Stomach (tissue), 9 donors: Measurements from ENCODE around the gene SEL1L2. TPM values are rescaled to one million over a fixed set of nuclear protein-coding genes. Genes with fewer than 3 reads are reported as not detected.

Source experiments
- DNase-seq, 2 donors: peaks; one replicate each; pipeline versions ENCODE4 v3.0.0 to v3.0.0-alpha.2; 2013 to 2019
- H3K27ac ChIP-seq, 5 donors: fragments of 200-600 bp in 4 of 5; sonication (generic) in 4 of 5; one replicate each; pipeline ENCODE4 v1.5.1; 2013 to 2019; ENCODE audit warnings: mild to moderate bottlenecking in 1 of 5, moderate library complexity in 1 of 5
- H3K27me3 ChIP-seq, 3 donors: fragments of 200-600 bp; sonication (generic); one replicate each; pipeline ENCODE4 v1.5.1; 2017 to 2019; ENCODE audit warnings: mixed run types in 1 of 3
- H3K36me3 ChIP-seq, 4 donors: fragments of 200-600 bp; sonication (generic); 1 replicate in 3 of 4; 2 replicates in 1 of 4; pipeline ENCODE4 v1.5.1; 2016 to 2019
- H3K4me1 ChIP-seq, 4 donors: fragments of 200-600 bp; sonication (generic); one replicate each; pipeline ENCODE4 v1.5.1; 2016 to 2019
- H3K4me3 ChIP-seq, 4 donors: fragments of 200-600 bp; sonication (generic) in 3 of 4; one replicate each; pipeline ENCODE4 v1.5.1; 2016 to 2019; ENCODE audit warnings: mild to moderate bottlenecking in 1 of 4
- H3K9me3 ChIP-seq, 4 donors: fragments of 200-600 bp; sonication (generic); one replicate each; pipeline ENCODE4 v1.5.1; 2016 to 2019
- CTCF ChIP-seq, 7 experiments: fragments of 450-650 bp in 4 of 7; fragments of 200-600 bp in 3 of 7; sonication (generic) in 3 of 7; IDR thresholded peaks; one replicate each; pipeline ENCODE4 v1.5.1; 2016 to 2019; ENCODE audit warnings: antibody characterized with exemption in 7 of 7, control low read depth in 2 of 7, mild to moderate bottlenecking in 1 of 7
- EP300 ChIP-seq: sonication (generic); formaldehyde crosslinking; IDR thresholded peaks from one replicate; pipeline ENCODE4 v1.6.1; 2017; ENCODE audit warnings: antibody characterized with exemption
- POLR2A ChIP-seq, 4 donors: fragments of 450-650 bp; IDR thresholded peaks; one replicate each; pipeline ENCODE4 v1.6.1; 2016; ENCODE audit warnings: antibody characterized with exemption in 4 of 4, control low read depth in 2 of 4, mild to moderate bottlenecking in 1 of 4, moderate library complexity in 1 of 4
- POLR2AphosphoS5 ChIP-seq, 3 donors: sonication (generic); formaldehyde crosslinking; IDR thresholded peaks; one replicate each; pipeline ENCODE4 v1.6.1; 2016; ENCODE audit warnings: antibody characterized with exemption in 3 of 3
- WGBS, 5 donors: extraction: QIAGEN DNeasy Blood & Tissue Kit in 3 of 5; methylation state at CpG; one replicate each; pipeline versions ENCODE4 v1.1.5 to v1.1.7; 2013 to 2018; 5-methylcytosine and 5-hydroxymethylcytosine counted together
- intact Hi-C: fragments of 100-400 bp; cut with DNase I; formaldehyde crosslinking; loops from one replicate; pipeline ENCODE4 v1.15.1; 2023; ENCODE audit warnings: low total_unique reads
- polyA plus RNA-seq, 3 donors: library from polyadenylated mRNA; stranded (reverse); fragments of 200-250 nt; gene quantifications; one replicate each; pipeline ENCODE4 v1.2.3, GENCODE V29; 2013
- total RNA-seq, 5 donors: library from RNA; depleted of rRNA; stranded (reverse); fragments of >200 nt; gene quantifications; one replicate each; pipeline versions ENCODE4 v1.1.0 to v1.2.3, GENCODE V29; 2014 to 2016
- donor health status: healthy with polysubstance abuse.
- donor health status: Bipolar disorder and iron deficiency.
- donor health status: healthy.

SEL1L2 gene
- total and polyA plus RNA-seq, 8 donors, result 2.2 TPM; not detected in 7

GRCh38 chr20:13904766-13905165, 85.6 kb downstream of the SEL1L2 start:
- TF ChIP-seq EP300 (no peak), CTCF (IDR thresholded peaks at IDR 0.05) (no peak), POLR2A (IDR thresholded peaks at IDR 0.05) (no peak), POLR2AphosphoS5 (IDR thresholded peaks at IDR 0.05) (no peak)
- WGBS, 5 donors, result 78 to 93% (median 87%) methylated on average over 3 of the region's 3 CpGs
- Histone ChIP-seq H3K9me3 (no peaks in the 10 kb centered on the region), H3K27me3 (no peaks in the 10 kb centered on the region), H3K36me3 (no peaks in the 10 kb centered on the region), H3K4me1 (no peaks in the 10 kb centered on the region), H3K27ac (no peak overlapping the region), H3K4me3 (no peak overlapping the region)
- no peak for DNase-seq
- intact Hi-C loops, result no loop called here

GRCh38 chr20:13900496-13900895, 89.9 kb downstream of the SEL1L2 start:
- DNase-seq, result no peak
- Histone ChIP-seq H3K9me3 (no peaks in the 10 kb centered on the region), H3K27ac (no peak overlapping the region), H3K27me3 (no peaks in the 10 kb centered on the region), H3K4me1 (no peaks in the 10 kb centered on the region), H3K4me3 (no peak overlapping the region), H3K36me3 (no peaks in the 10 kb centered on the region)
- intact Hi-C loops, result no loop called here
- TF ChIP-seq CTCF (IDR thresholded peaks at IDR 0.05) (no peak), POLR2AphosphoS5 (IDR thresholded peaks at IDR 0.05) (no peak), EP300 (no peak), POLR2A (IDR thresholded peaks at IDR 0.05) (no peak)
- 92 to 94% (median 93%) methylated on average over 10 of the region's 10 CpGs for WGBS, 5 donors

GRCh38 chr20:13898012-13898612, 92.3 kb downstream of the SEL1L2 start:
- no peaks in the 10 kb centered on the region for H3K27me3 ChIP-seq
- no peaks in the 10 kb centered on the region for H3K4me1 ChIP-seq
- H3K9me3 ChIP-seq, result peaks cover 0 to 3% (median under 1%) of the 10 kb centered on the region in 4 donors
- TF ChIP-seq CTCF (IDR thresholded peaks at IDR 0.05) (peak in 2 of 7 experiments; percentile 6 to 10), POLR2A (IDR thresholded peaks at IDR 0.05) (no peak)
- DNase-seq, result no peak
- intact Hi-C loops, result no loop called here
- no peak overlapping the region for H3K27ac ChIP-seq
- no peak overlapping the region for H3K4me3 ChIP-seq
- 85 to 96% (median 91%) methylated on average over 2 of the region's 2 CpGs for WGBS, 5 donors
- no peaks in the 10 kb centered on the region for H3K36me3 ChIP-seq

GRCh38 chr20:13891575-13891974, 98.8 kb downstream of the SEL1L2 start:
- Histone ChIP-seq H3K9me3 (peaks cover 0 to 31% (median 19%) of the 10 kb centered on the region in 4 donors), H3K36me3 (no peaks in the 10 kb centered on the region), H3K4me3 (no peak overlapping the region), H3K27me3 (no peaks in the 10 kb centered on the region), H3K27ac (no peak overlapping the region), H3K4me1 (no peaks in the 10 kb centered on the region)
- TF ChIP-seq POLR2A (IDR thresholded peaks at IDR 0.05) (no peak), POLR2AphosphoS5 (IDR thresholded peaks at IDR 0.05) (no peak), EP300 (no peak), CTCF (IDR thresholded peaks at IDR 0.05) (no peak)
- DNase-seq, result no peak
- WGBS, 5 donors, result 92 to 98% (median 95%) methylated on average over 1 of the region's 1 CpG
- intact Hi-C loops, result no loop called here
